GM19035 (cell line): ENCODE measurements around the gene YWHAE.
"Not testable (repeated sequence)": the region's sequence is repeated elsewhere in the genome, so short reads cannot be mapped to it uniquely, and the experiment has no call there.

Experiments
- ATAC-seq: cut with Tn5 transposase; IDR thresholded peaks from one replicate; pipeline ENCODE4 v1.9.1; 2021; ENCODE audit not compliant: unreplicated experiment

YWHAE gene

GRCh38 chr17:1413281-1413791 lies 13.3 kb upstream of the YWHAE start:
- ATAC-seq = no peak

GRCh38 chr17:1412185-1413110 lies 12.4 kb upstream of the YWHAE start:
- no peak for ATAC-seq

GRCh38 chr17:1402262-1402586 lies 2.2 kb upstream of the YWHAE start:
- ATAC-seq = no peak

DNA sequence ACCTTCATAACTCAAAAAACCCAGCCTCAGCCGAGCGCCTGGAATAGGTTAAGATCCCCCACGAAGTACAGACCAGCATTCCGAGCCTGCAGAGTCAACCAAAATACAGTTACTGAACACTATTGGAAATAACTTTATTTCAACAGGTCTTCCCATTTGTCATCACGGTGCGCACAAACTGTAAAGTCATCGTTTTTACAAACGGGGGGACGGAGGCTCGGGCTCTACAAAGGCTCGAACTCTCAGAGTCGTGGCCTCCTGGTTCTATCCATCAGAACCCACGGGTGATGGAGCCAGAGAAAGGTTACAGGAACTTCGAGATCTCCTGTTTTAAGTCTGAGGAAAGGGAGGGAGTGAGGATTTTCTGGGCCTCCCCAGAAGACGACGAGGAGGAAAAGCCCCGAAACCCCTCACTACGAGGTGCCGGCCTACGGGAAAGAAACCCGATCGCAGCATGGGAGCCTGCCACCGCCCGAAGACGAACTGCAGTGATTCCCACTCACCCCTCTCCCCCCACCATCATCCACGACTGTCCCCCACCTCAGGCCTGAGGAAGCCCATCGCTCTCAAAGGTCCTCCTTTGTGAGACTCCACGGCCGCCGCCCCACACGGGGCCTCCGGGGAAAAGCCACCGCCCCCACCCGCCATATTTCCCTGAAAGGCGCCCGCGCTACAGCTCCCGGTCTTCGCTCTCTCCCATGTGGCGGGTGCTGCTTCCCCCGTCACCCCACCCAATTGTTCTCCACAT lies 917 bp downstream of the YWHAE start:
- peak; percentile 20 for ATAC-seq

DNA sequence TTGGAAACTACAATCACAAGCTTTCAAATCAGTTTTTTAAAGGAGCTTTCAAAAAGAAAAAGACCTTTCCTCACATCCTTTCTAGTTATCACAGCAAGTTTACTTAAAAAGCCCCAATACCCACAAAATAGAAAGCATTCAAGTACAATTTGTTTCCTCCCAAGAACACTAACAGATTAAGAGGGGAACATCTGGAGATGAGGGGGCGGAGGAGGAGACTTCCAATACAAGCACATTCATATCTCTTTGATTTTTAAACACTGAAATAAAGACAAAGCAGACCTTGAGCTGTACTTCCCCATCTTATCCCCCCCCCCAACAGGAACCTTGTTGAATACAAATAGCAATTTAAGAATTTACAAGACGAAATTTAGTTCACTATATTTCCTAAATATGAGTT lies 2.0 kb downstream of the YWHAE start:
- no peak for ATAC-seq

DNA sequence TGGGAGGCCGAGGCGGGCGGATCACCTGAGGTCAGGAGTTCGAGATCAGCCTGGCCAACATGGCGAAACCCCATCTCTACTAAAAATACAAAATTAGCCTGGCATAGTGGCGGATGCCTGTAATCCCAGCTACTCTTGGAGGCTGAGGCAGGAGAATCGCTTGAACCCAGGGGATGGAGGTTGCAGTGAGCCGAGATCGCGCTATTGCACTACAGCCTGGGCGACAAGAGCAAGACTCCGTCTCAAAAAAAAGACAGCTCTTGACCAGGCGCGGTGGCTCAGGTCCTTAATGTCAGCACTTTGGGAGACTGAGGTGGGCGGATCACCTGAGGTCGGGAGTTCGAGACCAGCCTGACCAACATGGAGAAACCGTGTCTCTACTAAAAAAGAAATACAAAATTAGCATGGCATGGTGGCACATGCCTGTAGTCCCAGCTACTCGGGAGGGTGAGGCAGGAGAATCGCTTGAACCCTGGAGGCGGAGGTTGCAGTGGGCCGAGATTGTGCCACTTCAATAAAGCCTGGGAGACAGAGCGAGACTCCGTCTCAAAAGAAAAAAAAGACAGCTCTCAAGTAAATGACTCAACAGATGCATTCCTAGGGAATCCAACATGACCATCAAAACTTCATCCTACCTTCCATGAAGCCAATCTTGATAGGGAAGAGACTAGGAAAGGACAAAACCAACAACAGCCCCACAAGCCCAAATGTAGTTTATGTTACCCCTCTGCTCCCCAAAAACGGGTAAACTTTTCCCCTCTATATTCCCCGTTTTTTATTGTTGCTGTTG lies 4.0 kb downstream of the YWHAE start:
- ATAC-seq = not testable (repeated sequence)

DNA sequence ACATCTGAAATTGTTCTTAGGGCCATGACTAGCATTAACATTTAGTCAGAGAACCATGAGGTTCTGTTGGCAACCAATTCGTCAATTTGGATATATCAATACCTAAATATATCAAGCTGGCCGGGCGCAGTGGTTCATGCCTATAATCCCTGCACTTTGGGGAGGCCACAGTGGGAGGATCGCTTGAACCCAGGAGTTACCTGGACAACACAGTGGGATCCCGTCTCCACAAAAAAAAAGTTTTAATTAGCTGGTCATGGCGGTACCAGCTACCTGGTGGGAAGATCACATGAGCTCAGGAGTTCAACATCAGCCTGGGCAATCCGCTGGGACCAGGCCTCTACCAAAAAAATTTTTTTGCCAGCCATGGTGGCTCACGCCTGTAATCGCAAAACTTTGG lies 8.4 kb downstream of the YWHAE start:
- no peak for ATAC-seq

- ATAC-seq = no peak
Measured at GRCh38 chr17:1390432-1391367, 9.3 kb downstream of the YWHAE start.

DNA sequence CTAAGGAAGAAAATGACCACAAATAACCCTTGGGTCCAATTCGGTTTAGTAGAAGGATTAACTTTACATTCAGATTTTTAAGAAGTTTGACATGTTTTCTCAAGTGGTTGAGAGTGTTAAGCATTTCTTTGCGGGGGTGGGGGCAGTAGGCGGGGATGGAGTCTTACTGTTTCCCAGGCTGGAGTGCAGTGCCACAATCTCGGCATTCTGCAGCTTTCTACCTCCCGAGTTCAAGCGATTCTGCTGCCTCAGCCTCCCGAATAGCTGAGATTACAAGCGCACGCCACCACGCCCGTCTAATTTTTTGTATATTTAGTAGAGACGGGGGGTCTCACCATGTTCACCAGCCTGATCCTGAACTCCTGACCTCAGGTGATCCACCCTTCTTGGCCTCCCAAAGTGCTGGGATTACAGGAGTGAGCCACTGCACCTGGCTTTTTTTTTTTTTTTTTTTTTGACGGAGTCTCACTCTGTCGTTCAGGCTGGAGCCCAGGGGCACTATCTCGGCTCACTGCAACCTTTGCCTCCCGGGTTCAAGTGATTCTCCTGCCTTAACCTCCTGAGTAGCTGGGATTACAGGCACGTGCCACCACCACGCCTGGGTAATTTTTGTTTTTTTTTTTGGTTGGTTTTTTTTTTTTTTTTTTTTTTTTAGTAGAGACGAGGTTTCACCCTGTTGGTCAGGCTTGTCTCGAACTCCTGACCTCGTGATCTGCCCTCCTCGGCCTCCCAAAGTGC lies 12.4 kb downstream of the YWHAE start:
- not testable (repeated sequence) for ATAC-seq

GRCh38 chr17:1386675-1387190 lies 13.3 kb downstream of the YWHAE start:
- ATAC-seq = not testable (repeated sequence)

DNA sequence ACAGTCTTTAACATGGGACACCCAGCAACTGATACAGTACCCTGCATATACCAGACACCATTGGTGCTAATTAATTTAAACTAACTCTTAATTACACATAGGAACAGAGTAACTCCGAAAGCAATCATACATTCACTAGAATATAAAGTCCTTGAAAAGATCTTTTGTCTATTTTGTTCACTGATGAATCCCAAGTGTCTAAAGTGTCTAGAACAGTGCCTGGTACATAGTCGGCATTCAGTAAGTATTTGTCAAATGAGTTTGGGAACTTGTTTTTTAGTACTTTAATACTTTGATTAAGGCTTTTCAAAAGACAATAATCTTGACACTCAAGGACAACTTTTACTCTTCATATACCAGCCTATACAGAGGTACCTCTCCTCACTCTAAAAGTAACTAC lies 13.8 kb downstream of the YWHAE start:
- no peak for ATAC-seq

- ATAC-seq = no peak
Measured at GRCh38 chr17:1385861-1386260, 14.2 kb downstream of the YWHAE start.

GRCh38 chr17:1384905-1385435 lies 15.1 kb downstream of the YWHAE start:
- no peak for ATAC-seq

GRCh38 chr17:1379930-1380313 lies 20.1 kb downstream of the YWHAE start:
- ATAC-seq = no peak

DNA sequence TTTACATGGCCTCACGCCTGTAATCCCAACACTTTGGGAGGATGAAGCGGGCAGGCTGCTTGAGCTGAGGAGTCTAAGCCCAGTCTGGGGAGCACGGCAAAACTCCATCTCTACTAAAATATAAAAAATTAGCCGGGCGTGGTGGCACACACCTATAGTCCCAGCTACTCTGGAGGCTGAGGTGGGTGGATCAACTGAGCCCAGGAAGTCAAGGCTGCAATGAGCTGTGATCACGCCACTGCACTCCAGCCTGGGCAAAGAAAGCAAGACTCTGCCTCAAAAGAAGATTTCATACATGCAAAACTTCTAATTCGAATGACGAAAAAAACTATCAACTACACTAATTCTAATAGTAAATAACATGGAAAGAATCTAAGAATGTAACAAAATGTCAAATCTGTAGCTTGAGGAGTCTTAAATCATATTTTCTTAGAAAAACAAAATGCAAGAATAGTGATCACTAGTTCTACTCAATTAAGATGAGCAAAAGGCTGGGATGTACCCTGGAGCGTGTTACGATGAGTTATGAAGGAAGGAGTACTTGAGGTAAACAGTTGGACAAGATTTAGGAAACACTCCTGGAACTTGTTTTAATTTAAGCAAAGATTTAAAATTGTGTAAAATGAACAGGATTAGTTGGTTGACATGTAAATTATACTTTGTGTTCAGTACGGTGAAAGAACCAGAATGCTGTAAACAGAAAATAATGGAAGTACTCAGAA lies 20.7 kb downstream of the YWHAE start:
- no peak for ATAC-seq

- ATAC-seq = not testable (repeated sequence)
Measured at GRCh38 chr17:1378476-1378860, 21.6 kb downstream of the YWHAE start.

DNA sequence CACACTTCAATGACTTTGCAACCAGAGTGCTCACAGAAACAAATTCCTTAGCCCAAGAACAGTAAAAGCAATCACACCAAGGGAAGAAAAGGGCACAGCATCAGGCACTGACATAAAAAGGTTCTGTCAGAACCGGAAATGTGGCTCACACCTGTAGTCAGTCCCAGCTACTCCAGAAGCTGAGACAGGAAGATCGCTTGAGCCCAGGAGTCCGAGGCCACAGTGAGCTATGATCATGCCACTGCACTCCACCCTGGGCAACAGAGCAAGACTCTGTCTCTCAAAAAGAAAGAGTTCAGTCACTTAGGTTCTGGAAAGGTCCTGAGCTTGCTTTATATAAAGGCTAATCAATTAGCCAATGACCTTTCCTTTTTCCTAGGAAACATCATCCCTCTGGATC lies 22.7 kb downstream of the YWHAE start:
- no peak for ATAC-seq

- ATAC-seq = no peak
Measured at GRCh38 chr17:1376061-1376460, 24.0 kb downstream of the YWHAE start.
